ENCODE results near the gene RSL1D1.

RSL1D1 gene

GRCh38 chr16:11870399-11870798 is 19.1 kb upstream of the RSL1D1 start:
- no peak overlapping the region for H3K4me3 ChIP-seq (ENCODE audit: low read depth, low read length)
- in situ Hi-C loops (cut with HindIII; ENCODE audit: low sequenced_read_pairs), result no loop called here
- no peak for DNase-seq (ENCODE audit: low read depth, low spot score)
- TF ChIP-seq CTCF (IDR thresholded peaks at IDR 0.05; ENCODE audit: low read depth, low read length), result no peak

DNA sequence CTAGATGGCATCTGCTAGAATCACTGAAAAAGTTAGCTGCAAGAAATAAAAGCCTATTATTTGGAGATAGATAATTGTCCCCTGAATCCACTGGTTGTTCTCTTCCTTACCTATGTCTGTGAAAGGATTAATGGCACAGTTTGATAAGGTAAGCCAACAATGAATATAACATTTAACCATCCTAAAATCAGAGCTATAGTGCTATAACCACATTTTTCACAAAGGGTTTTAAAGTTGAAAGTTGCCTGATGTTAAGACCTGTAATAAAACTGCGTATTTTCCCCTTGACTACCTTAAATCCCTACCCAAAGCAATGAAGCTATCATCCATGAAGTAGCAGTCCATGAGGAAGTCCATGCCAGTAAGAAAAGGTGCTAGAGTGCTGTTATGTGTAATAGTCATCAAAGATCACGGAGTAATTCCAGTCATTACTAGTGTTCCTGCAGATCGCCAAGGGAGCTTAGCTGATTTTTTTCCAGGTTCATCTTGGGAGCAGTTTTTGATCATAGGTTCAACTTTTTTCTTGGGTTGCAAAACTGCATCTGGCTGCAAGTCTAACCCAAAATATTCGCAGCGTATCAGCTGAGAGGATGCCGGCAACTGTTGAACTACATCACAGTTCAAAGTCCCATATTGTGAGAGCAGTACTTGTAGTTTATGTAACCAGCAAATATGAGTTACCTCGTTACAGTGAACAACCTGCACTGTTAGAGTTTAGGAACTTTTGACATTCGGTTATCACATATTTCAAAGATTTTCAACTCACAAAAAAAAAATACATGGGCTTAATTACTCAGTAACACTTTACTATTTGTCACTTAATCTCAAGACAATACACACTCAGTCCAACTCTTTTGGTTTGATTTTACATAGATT is 18.2 kb upstream of the RSL1D1 start:
- DNase-seq (ENCODE audit: low read depth, low spot score), result no peak
- in situ Hi-C loops (cut with HindIII; ENCODE audit: low sequenced_read_pairs), result no loop called here
- no peak for TF ChIP-seq CTCF (IDR thresholded peaks at IDR 0.05; ENCODE audit: low read depth, low read length)
- no peak overlapping the region for H3K4me3 ChIP-seq (ENCODE audit: low read depth, low read length)

- no peak for DNase-seq (ENCODE audit: low read depth, low spot score)
- in situ Hi-C loops (cut with HindIII; ENCODE audit: low sequenced_read_pairs), result no loop called here
- no peak overlapping the region for H3K4me3 ChIP-seq (ENCODE audit: low read depth, low read length)
- TF ChIP-seq CTCF (IDR thresholded peaks at IDR 0.05; ENCODE audit: low read depth, low read length), result no peak
Measured at GRCh38 chr16:11868412-11868980, 17.2 kb upstream of the RSL1D1 start.

- H3K4me3 ChIP-seq (ENCODE audit: low read depth, low read length), result no peak overlapping the region
- no peak for TF ChIP-seq CTCF (IDR thresholded peaks at IDR 0.05; ENCODE audit: low read depth, low read length)
- no peak for DNase-seq (ENCODE audit: low read depth, low spot score)
- in situ Hi-C loops (cut with HindIII; ENCODE audit: low sequenced_read_pairs), result no loop called here
Measured at GRCh38 chr16:11862489-11862888, 11.1 kb upstream of the RSL1D1 start.

- in situ Hi-C loops (cut with HindIII; ENCODE audit: low sequenced_read_pairs), result no loop called here
- no peak for TF ChIP-seq CTCF (IDR thresholded peaks at IDR 0.05; ENCODE audit: low read depth, low read length)
- H3K4me3 ChIP-seq (ENCODE audit: low read depth, low read length), result no peak overlapping the region
- peak; percentile 34 for DNase-seq (ENCODE audit: low read depth, low spot score)
Measured at GRCh38 chr16:11857161-11857560, 5.8 kb upstream of the RSL1D1 start.

DNA sequence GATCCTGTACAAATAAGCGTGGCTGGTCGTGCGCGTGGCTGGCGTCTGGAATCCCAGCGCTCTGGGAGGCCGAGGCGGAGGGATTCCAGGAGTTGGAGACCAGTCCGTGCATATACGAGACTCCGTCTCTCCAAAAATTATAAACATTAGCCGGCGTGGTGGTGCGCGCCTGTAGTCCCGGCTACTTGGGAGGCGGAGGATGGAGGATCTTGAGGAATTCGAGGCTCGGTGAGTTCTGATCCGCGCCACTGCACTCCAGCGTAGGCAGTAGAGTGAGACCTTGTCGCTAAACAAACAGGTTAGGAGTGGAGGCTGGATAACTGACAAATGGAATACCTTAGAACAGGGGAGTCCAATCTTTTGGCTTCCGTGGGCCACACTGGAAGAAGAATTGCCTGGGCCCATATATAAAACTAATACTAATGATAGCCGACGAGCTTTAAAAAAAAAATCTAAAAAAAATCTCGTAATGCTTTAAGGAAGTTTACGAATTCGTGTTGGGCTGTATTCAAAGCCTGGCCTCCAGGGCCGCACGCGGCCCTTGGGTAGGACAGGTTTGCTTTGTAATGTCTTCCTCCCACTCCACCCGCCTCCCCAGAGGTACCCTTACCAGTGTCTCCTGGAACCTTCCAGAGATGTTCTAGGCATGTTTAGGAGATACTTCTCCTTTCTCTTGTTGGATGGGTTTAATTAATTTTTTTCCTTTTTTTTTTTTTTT is 909 bp upstream of the RSL1D1 start:
- no peak for TF ChIP-seq CTCF (IDR thresholded peaks at IDR 0.05; ENCODE audit: low read depth, low read length)
- no peak for DNase-seq (ENCODE audit: low read depth, low spot score)
- in situ Hi-C loops (cut with HindIII; ENCODE audit: low sequenced_read_pairs), result no loop called here
- peak overlapping the region; percentile 69 for H3K4me3 ChIP-seq (ENCODE audit: low read depth, low read length)
